GM18861 (cell line): ENCODE measurements around the gene RNF213.

ENCODE experiments used
- ATAC-seq: cut with Tn5 transposase; IDR thresholded peaks from one replicate; pipeline ENCODE4 v1.9.1; 2021; ENCODE audit not compliant: unreplicated experiment

RNF213 gene

GRCh38 chr17:80260791-80261158 lies at the start of gene RNF213:
TSS of gene RNF213 (plus strand) at chr17:80260852. CDS start at chr17:80263682, 2,830 bp downstream.
- peak; percentile 22 for ATAC-seq

- no peak for ATAC-seq
These were observed 48.5 kb upstream of the RNF213 start for GRCh38 chr17:80212109-80212508.

- ATAC-seq = no peak
These were observed 48.1 kb upstream of the RNF213 start for GRCh38 chr17:80212511-80212910.

GRCh38 chr17:80212962-80213642 lies 47.5 kb upstream of the RNF213 start:
- no peak for ATAC-seq

- no peak for ATAC-seq
These were observed 47.0 kb upstream of the RNF213 start for GRCh38 chr17:80213643-80213975.

GRCh38 chr17:80214012-80214877 lies 46.4 kb upstream of the RNF213 start:
- ATAC-seq = no peak

- no peak for ATAC-seq
These were observed 45.8 kb upstream of the RNF213 start for GRCh38 chr17:80214878-80215210.

- no peak for ATAC-seq
These were observed 43.9 kb upstream of the RNF213 start for GRCh38 chr17:80216473-80217456.

GRCh38 chr17:80217703-80218362 lies 42.8 kb upstream of the RNF213 start:
- no peak for ATAC-seq

- no peak for ATAC-seq
These were observed 42.3 kb upstream of the RNF213 start for GRCh38 chr17:80218391-80218790.

GRCh38 chr17:80219013-80219762 lies 41.5 kb upstream of the RNF213 start:
- ATAC-seq = peak; percentile 53

GRCh38 chr17:80219763-80220053 lies 40.9 kb upstream of the RNF213 start:
- ATAC-seq = no peak

GRCh38 chr17:80220054-80220735 lies 40.5 kb upstream of the RNF213 start, which contains the start of the genes SGSH and SLC26A11:
TSS of gene SGSH (minus strand) at chr17:80220333. CDS start at chr17:80220313, 20 bp downstream.
TSS of gene SLC26A11 (plus strand) at chr17:80220427. CDS start at chr17:80221561, 1,134 bp downstream.
- peak; percentile 17 for ATAC-seq

- ATAC-seq = no peak
These were observed 39.9 kb upstream of the RNF213 start for GRCh38 chr17:80220736-80221215.

- no peak for ATAC-seq
These were observed 39.1 kb upstream of the RNF213 start for GRCh38 chr17:80221351-80222105.

- no peak for ATAC-seq
These were observed 38.1 kb upstream of the RNF213 start for GRCh38 chr17:80222376-80223141.

GRCh38 chr17:80223142-80223815 lies 37.4 kb upstream of the RNF213 start:
- no peak for ATAC-seq
